HG03045 (cell line): ENCODE results near the gene EFS.
"Not testable (repeated sequence)": the region's sequence is repeated elsewhere in the genome, so short reads cannot be mapped to it uniquely, and the experiment has no call there.

Source experiments
- ATAC-seq: cut with Tn5 transposase; IDR thresholded peaks from one replicate; pipeline ENCODE4 v1.9.1; 2021; ENCODE audit warnings: mild to moderate bottlenecking, moderate library complexity; ENCODE audit not compliant: unreplicated experiment

EFS gene

GRCh38 chr14:23400496-23401149 lies 35.7 kb upstream of the EFS start:
- ATAC-seq, result not testable (repeated sequence)

- ATAC-seq, result no peak
Observed at GRCh38 chr14:23399591-23399990, 34.6 kb upstream of the EFS start.

- ATAC-seq, result no peak
Observed at GRCh38 chr14:23399136-23399535, 34.2 kb upstream of the EFS start.

- no peak for ATAC-seq
Observed at GRCh38 chr14:23398348-23398747, 33.4 kb upstream of the EFS start.

- no peak for ATAC-seq
Observed at GRCh38 chr14:23396781-23397407, 31.9 kb upstream of the EFS start.

- ATAC-seq, result no peak
Observed at GRCh38 chr14:23396126-23396525, 31.2 kb upstream of the EFS start.

GRCh38 chr14:23392613-23393012 lies 27.6 kb upstream of the EFS start:
- ATAC-seq, result no peak

- ATAC-seq, result not testable (repeated sequence)
Observed at GRCh38 chr14:23389871-23390270, 24.9 kb upstream of the EFS start.

GRCh38 chr14:23389396-23389795 lies 24.4 kb upstream of the EFS start:
- ATAC-seq, result no peak

GRCh38 chr14:23388996-23389395 lies 24.0 kb upstream of the EFS start:
- ATAC-seq, result no peak

GRCh38 chr14:23387916-23388882 lies 23.2 kb upstream of the EFS start:
- ATAC-seq, result no peak

- ATAC-seq, result no peak
Observed at GRCh38 chr14:23386999-23387398, 22.0 kb upstream of the EFS start.

GRCh38 chr14:23386266-23386657 lies 21.3 kb upstream of the EFS start:
- not testable (repeated sequence) for ATAC-seq

GRCh38 chr14:23385642-23386265 lies 20.8 kb upstream of the EFS start:
- no peak for ATAC-seq

GRCh38 chr14:23385244-23385641 lies 20.3 kb upstream of the EFS start:
- no peak for ATAC-seq

- ATAC-seq, result no peak
Observed at GRCh38 chr14:23384364-23385080, 19.6 kb upstream of the EFS start.

GRCh38 chr14:23382731-23383440 lies 17.9 kb upstream of the EFS start:
- ATAC-seq, result no peak

- ATAC-seq, result no peak
Observed at GRCh38 chr14:23382276-23382675, 17.3 kb upstream of the EFS start.

- no peak for ATAC-seq
Observed at GRCh38 chr14:23381871-23382270, 16.9 kb upstream of the EFS start.

- ATAC-seq, result no peak
Observed at GRCh38 chr14:23380976-23381375, 16.0 kb upstream of the EFS start.
